ENCODE data around the gene POLR2E.

- TF ChIP-seq CTCF (IDR thresholded peaks at IDR 0.05) (no peak), POLR2A (IDR thresholded peaks at IDR 0.05) (no peak)
Measured at GRCh38 chr19:1103132-1103707, 8.0 kb upstream of the POLR2E start.
